Hematopoietic multipotent progenitor cell treated with erythropoietin and hydrocortisone succinate and interleukin-3 and kit ligand, for 17 days (in vitro differentiated cells): ENCODE results near the gene GAK.

Experiments
- DNase-seq: peaks from one replicate; pipeline ENCODE4 v3.0.0-alpha.2; 2015; ENCODE audit warnings: low spot score

GAK gene

DNA sequence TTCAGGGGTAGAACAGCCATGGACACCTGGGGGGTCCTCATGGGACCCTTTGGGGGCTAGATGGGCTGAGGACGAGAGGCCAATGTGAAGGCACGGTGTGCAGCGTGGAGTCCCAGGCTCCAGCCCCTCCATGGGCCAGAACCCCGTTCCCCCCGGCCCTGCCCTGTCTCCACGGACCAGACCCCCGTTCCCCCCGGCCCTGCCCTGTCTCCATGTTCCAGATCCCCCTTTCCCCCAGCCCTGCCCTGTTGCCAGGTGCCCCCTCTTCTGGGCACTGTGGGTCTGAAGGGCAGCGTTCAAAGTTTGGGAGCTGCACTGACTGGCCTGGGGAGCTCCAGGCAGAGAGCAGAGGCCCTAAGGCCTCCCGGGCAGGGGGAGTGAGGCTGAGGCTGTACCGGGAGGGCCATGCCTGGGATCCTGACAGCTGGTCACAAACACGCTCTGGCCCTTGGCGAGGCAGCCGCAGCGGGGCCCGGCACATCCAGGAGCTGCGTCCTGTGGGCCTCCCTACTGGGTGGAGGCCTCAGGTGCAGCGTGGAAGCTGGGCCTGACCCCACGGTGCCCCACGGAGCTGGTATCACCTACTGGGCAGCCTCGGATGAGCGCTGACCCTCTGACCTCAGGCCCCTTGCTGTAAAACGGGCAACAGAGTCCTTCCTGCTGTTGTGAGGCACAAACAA lies 32.4 kb upstream of the GAK start:
- no peak for DNase-seq

DNA sequence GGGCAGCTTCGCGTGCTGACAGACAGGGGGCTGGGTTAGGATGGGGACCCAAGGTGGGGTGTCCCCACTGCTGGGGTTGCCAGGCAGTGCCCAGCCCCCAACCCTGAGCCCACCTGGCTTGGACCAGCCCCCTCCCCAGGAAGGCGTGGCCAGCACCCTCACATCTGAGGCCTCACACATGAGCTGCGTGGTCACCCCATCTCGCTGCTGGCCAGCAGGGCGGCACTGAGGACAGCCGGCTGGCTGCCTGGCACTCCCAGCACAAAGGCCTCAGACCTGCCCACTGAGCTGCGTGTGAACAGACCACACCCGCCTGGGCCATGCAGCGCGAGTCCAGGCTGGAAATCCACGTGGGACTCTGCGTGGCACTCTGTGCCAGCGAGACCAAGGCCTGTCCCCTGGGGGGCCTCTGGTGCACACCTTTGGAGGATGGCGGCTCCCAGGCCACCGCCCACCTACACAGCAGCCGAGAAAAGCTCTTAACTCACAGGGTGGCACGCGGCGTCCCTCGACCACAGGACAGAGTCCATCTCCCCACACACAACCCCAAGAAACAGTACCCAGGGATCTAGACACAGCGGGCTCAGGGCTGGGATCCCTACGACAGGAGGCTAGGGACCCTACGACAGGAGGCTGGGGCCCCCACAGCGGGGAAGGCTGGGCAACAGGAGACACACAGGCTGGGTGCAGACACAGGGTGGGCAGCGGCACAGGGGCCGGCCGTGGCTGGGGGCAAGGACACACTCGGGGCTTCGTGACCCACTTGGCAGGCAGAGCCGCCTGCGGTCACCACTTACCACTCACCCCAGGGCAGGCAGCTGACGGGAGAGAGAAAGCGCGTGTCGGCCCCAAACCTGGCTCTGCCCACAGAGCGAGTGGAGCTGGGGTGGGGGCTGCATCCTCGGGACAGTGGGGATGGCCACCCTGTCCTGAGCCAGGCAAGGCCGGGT lies 31.4 kb upstream of the GAK start:
- no peak for DNase-seq

DNA sequence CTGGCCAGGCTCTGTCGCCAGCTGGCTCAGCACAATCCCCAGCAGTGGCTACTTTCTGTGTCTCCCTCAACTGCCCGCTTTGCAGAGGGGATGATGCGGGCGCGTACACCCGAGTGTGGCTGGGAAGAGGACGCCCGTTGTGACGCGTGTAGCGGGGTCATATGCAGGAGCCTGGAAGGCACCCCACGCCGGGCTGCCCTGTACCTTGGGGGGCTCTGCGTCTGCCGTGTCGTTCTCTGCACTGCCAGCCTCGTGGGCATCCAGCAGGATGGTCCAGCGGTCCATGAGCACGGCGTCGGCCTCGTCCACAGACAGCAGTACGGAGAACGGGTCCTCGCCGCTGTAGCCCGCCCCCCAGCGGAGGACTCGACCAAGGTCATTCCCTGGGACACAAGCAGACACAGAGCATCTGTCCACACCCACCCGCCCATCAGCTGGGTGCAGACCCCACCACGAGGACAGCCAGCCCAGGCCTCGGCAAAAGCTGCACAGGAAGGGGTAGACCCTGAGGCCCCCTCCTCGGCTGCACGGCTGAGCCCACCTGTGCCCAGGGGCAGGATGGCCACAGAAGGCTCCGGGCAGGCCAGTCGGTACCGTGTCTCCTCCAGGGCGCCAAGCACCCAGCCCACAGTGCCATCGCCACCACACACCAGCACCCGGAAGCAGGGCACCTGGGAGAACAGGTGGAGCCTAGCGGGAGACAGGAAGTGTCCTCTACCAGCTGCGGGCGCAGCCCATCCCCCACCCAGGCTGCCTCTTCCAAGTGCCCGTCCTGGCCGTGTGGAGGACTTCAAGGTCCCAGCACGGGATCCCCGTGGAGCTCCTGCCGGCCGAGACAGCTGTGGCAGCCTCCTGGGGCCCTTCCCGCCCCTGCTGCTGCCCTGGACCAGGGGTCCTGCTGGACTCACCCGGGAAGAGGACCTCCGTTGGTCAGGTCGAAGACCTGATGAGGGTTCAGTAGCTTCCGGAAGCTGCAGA lies 30.4 kb upstream of the GAK start:
- no peak for DNase-seq

DNA sequence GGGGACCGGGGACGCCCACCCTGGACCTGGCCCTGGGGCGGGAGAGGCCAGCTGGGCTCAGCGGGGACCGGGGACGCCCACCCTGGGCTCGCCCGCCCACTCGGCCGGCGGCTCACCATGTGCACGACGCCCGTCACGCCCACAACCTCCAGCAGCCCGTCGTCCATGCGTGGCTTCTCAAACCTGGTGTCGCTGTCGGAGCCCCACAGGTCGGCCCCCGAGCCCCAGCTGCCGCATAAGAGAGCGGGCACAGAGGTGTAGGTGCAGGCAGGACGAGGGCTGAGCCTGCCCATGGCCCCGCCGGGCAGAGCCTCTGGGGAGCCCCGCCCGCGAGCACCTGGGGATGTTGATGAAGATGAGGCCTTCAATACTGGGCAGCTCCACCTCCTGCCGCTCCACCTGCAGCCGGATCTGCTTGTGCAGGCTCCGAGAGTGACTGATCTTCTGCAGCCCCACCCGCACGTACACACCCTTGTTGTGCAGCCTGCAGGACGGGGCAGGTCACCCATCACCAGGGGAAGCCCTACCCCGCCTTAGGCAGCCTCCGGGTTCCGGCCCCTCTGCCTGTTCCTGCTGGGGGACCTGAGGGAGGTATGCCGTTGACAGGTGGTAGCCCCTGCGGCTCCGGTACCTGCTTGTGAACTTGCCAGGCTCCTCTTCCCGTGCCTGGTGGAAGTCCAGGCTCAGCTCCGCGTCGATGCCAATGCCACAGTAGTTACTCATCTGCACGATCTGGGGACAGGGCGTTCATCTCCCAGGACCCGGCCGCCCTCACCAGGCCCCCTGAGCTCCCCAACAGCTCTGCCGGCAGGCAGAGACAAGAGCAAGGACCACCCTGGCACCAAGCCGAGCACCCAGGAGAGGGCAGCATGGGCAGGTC lies 29.5 kb upstream of the GAK start:
- DNase-seq, result no peak

DNA sequence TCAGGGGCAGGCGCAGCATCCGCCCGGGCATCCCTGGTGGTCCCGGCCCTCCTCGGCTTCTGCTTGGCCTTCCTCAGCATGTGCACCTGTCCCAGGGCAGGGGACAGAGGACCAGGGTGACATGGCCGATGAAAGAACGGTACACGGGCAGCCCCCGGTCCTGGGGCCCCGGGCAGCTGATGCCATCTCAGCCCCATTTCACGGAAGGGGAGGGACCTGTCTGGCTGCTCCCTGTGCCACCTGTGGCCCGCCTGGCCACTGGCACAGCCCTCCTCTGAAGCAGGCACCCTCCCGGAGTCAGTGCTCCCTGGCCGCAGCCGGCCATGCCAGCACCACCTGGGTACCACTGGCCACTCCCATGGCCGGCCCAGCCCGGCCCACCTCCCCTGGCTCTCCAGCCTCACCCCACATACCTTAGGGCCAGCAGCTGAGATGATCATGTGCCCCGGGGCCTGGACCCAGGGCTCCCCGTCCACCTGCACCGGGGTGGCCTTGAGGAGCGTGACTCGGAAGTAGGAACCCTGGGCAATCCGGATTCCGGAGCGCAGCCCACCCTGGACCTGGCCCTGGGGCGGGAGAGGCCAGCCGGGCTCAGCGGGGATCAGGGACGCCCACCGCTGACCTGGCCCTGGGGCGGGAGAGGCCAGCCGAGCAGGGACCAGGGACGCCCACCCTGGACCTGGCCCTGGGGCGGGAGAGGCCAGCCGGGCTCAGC lies 28.7 kb upstream of the GAK start:
- DNase-seq, result no peak

DNA sequence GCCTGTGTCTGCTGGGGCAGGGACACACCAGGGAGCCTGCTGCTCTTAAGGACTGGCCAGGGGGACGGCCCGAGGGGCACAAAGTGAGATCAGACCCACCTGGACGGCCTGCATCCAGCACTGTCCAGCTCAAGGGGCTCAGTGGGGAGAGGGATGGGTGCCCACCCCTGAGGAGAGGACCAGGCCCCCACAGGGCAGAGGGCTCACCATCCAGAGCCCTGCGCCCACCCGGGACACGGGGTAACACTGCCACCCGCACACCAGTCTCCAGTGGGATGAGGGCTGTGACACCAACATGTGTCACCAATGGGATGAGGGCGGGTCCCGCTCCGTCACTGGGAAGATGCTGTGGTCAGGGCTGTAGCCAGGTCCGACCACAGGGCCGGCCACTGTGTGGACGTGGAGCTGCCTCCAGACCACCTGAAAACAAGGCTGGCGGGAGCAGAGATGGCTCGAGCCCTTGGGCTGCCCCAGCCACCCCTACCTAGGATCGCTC lies 28.1 kb upstream of the GAK start:
- no peak for DNase-seq

DNA sequence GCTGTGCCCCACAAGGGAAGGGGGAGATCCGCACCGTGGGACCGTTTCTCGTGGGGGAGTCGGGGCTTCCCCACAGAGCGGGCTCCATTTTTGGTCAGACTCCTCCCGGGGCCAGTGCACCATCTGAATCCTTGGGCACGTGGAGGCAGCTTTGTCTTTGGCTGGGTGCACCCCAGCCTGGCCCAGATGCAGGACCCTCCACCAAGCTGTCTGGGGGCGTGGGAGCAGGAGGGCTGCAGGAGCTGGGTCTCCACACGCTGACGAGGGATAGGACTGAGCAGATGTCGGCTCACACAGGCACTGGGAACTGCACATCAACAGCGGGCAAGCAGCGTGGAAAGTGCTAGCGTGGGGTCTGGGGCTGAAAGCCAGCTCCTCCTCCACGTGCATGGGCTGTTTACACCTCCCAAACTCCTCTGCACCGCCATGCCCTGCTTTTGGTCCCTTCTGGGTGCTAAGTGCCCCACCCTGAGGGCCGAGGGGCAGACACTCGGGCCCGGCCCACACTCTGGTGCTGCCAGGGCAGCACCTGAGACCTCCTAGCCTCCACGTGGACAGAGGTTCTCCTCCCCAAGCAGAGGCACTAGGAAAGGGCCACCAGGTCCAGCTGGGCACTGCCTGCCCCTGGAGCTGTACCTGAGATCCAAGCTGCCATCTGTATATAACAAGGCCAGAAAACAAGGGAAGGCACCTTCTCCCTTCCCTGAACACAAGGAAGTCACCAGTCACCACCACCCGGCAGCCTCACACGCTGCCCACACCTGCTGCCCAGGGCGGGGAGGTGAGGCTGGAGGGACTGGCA lies 27.4 kb upstream of the GAK start:
- no peak for DNase-seq

DNA sequence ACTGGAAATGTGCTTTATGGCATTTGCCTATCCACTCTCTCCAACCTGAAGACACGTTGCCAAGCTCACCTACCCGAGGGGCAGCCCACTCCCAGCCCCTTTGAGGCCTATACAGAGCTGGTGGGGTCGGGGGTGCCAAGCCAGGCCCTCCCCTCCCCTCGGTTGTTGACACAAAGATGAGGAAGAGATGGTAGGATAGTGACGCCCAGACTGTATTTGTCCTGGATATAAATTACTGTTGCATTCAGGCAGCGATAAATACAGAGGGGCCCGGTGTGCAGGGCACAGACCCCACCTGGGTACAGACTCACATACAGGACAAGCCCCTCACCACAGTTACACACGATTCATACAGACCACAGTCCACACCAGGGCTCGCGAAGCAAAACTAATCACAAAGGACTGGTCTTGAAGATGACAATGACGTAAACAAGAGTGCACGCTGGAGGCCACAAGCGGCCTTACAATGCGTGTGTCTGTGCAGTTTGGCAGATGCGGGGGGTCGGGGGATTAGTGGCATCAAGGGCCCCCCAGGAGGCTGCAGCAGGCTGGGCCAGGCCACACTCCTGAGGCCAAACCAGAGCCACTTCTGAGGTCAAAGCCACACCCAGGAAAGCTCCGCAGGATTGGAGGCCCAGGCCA lies 26.7 kb upstream of the GAK start:
- no peak for DNase-seq

DNA sequence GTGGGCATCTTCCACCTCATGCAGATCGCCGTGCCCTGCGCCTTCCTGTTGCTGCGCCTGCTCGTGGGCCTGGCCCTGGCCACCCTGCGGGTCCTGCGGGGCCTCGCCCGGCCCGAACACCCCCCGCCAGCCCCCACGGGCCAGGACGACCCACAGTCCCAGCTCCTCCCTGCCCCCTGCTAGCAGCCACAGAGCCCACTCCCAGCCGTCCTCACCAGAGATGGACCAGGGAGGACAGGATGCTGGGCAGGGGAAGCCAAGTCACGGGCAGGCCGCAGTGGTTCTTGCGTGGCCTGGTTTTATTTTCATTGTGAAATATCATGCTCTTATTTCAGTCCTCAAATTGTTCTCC lies 26.2 kb upstream of the GAK start:
- DNase-seq, result no peak

DNA sequence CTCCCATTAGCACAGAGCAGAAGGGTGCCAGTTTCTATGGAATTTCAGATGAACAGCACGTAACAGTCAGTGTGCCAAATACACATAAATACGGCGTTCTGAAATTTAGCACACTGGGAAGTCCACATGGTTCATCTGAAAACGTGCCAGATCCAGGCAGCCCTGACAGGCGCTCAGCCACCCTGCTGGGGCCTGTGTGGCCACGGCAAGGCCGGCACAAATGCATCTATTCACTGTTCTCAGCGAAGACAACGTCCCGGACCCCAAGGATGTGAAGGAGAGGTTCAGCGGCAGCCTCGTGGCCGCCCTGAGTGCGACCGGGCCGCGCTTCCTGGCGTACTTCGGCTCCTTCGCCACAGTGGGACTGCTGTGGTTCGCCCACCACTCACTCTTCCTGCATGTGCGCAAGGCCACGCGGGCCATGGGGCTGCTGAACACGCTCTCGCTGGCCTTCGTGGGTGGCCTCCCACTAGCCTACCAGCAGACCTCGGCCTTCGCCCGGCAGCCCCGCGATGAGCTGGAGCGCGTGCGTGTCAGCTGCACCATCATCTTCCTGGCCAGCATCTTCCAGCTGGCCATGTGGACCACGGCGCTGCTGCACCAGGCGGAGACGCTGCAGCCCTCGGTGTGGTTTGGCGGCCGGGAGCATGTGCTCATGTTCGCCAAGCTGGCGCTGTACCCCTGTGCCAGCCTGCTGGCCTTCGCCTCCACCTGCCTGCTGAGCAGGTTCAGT lies 25.6 kb upstream of the GAK start:
- no peak for DNase-seq

DNA sequence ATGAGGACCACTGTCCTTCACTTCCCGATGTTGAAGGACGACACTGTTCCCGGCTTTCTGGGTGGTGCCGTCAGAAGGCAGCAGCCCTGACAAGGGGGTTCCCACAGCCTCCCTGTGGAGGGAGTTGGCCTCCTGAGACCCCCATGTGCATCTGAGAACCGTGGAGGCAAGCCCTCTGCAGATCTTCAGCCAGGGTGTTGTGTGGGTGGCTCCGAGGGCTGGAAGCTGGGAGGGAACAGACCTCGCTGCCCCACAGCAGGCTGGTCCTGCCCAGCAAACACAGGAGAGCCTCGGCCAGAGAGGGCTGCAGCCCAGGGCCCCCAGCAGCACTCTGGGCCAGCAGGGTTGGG lies 25.1 kb upstream of the GAK start:
- no peak for DNase-seq

DNA sequence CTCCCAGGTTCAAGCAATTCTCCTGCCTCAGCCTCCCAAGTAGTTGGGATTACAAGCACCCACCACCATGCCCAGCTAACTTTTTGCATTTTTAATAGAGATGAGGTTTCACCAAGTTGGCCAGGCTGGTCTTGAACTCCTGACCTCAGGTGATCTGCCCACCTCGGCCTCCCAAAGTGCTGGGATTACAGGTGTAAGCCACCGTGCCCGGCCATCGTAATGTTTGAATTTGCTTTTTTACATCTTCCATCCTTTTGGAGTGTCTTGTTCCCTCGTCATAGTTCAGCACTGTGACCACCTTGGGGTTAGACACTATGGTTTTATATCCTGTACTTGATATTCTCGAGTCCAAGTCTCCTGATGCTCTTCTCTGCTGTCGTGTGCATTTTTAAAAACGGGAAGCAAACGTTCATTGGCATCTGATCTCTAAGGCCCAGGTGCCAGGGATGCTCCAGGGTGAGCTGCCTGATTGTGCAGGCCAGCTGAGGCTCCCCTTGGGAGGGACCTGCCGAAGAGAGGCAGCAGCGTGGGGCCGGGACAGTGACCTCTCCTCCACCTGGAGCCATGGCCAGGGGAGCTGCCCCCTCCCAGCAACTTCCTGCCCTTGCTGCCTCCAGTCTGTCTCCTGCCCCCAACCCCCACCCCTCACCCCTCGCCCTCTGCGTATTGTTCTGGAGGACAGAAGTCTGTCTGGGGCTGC lies 24.6 kb upstream of the GAK start:
- no peak for DNase-seq

DNA sequence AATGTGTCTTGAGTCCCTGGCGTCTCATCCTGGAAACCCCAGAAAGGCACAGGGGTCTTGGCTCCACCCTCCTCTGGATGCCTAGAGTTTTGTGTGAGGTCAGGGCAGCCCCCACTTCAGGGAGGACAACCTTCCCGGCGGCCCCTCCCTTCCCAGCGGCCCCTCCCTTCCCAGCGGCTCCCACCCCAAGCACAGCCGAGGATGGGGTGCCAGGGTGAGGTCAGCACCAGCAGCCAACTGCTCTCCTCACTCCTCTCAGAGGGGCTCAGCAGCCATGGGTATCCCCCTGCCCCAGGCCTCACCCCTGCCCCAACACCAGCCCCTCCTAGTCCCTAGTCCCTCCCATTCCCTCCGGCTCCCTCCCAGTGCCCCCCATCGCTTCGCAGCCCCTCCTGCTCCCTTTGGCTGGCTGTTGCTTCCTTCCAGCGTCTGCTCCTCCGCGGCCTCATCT lies 23.8 kb upstream of the GAK start:
- DNase-seq, result no peak

DNA sequence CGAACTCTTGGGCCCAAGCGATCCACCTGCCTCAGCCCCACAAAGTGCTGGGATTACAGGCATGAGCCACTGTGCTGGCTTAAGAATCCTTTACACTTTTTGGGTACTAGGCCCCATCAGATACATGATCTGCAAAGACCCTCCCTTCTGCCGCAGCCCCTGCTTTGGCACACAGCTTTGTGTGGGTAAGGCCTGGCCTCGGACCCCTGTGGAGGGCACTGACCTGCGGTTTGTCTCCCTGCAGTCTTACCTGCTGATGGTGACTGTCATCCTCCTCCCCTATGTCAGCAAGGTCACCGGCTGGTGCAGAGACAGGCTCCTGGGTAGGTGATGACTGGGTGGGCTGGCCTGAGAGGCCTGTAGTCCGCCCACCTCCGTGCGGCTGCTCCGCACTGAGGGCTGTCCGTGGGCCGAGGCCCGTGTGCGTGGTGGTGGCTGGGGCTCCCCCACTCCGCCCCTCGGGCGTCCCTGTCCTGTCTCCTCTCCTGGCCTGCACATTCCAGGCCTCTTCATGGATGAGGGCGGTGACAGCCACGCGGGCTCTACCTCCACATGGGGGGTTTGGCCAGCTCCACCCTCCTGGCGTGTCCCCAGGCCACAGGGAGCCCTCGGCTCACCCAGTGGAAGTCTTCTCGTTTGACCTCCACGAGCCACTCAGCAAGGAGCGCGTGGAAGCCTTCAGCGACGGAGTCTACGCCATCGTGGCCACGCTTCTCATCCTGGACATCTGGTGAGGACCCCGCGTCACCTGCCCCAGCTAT lies 23.2 kb upstream of the GAK start:
- no peak for DNase-seq

DNA sequence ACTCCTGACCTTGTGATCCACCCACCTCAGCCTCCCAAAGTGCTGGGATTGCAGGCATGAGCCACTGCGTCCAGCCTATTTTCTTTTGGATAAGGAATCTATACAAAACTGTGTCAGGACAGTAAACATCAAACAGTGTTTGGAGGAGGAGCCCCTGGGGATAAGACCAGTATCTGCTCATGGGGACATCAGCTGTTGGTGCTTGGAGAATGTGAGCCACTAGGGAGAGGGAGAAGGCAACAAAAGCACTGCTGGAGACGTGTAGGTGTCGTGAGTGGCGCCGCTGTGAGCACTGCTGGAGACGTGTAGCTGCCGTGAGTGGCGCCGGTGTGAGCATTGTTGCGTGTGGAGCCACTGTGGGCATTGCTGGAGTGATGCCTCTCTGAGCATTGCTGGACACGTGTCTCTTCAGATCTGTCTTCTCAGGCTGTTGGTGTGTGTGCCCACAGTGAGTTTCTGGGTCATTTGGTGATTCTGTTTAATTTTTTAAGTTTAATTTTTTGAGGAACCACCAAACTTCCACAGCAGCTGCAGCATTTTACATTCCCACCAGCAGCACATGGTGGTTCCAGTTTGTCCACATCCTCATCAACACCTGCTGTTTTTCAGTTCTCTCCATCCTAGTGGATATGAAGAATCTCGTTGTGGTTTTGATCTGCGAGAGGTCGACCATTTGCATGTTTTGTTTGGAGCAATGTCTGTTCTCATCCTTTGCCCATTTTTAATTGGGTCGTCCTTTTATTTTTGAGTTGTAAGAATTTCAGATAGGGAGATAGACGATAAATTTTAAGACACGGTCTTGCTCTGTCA lies 22.3 kb upstream of the GAK start:
- no peak for DNase-seq

DNA sequence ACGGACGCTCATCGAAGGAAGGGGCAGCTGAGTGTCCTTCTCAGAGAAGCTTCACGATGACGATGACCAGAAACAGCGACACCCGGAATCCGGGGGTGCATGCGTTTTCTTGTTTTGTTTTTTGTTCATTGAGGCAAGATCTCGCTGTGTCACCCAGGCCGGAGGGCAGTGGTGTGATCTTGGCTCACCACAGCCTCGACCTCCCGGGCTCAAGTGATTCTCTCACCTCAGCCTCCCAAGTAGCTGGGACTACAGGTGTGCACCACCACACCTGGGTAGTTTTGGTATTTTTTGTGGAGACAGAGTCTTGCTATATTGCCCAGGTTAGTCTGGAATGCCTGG lies 21.4 kb upstream of the GAK start:
- no peak for DNase-seq
